Effector CD4-positive, alpha-beta T cell (primary cell): ENCODE data around the gene OR51F1. TPM values are rescaled to one million over a fixed set of nuclear protein-coding genes. Genes with fewer than 3 reads are reported as not detected.
"Not testable (repeated sequence)": the region's sequence is repeated elsewhere in the genome, so short reads cannot be mapped to it uniquely, and the experiment has no call there.

Source experiments
- DNase-seq: peaks from one replicate; pipeline ENCODE4 v3.0.0-alpha.2; 2020
- total RNA-seq: gene quantifications from one replicate; lab custom pipeline; 2026; lab: John Stamatoyannopoulos, UW

The OR51F1 gene
- not detected for total RNA-seq

GRCh38 chr11:4769838-4770237, at the start of gene OR51F1:
Gene OR51F1 (minus strand): TSS chr11:4769938. CDS start chr11:4769938, 0 bp downstream.
- DNase-seq: no peak

- DNase-seq: no peak
These were observed 39.5 kb upstream of the OR51F1 start for GRCh38 chr11:4809246-4809645.

GRCh38 chr11:4808476-4808875, 38.7 kb upstream of the OR51F1 start:
- no peak for DNase-seq

GRCh38 chr11:4804280-4804679, 34.5 kb upstream of the OR51F1 start, which contains the start of gene OR52R1:
Gene OR52R1 (minus strand): TSS chr11:4804380. CDS start chr11:4804380, 0 bp downstream.
- no peak for DNase-seq

- DNase-seq: not testable (repeated sequence)
These were observed 31.6 kb upstream of the OR51F1 start for GRCh38 chr11:4801316-4801715.

GRCh38 chr11:4798427-4799183, 28.9 kb upstream of the OR51F1 start:
- no peak for DNase-seq

GRCh38 chr11:4797206-4797605, 27.5 kb upstream of the OR51F1 start:
- no peak for DNase-seq

GRCh38 chr11:4782454-4782853, 12.7 kb upstream of the OR51F1 start:
- DNase-seq: no peak

GRCh38 chr11:4768094-4768493, 1.6 kb downstream of the OR51F1 start:
- no peak for DNase-seq

GRCh38 chr11:4766420-4767043, 3.2 kb downstream of the OR51F1 start:
- no peak for DNase-seq

- DNase-seq: no peak
These were observed 6.6 kb downstream of the OR51F1 start for GRCh38 chr11:4763096-4763495.

GRCh38 chr11:4751201-4751600, 18.5 kb downstream of the OR51F1 start:
- DNase-seq: no peak

GRCh38 chr11:4748438-4748837, 21.3 kb downstream of the OR51F1 start:
- DNase-seq: no peak

GRCh38 chr11:4740735-4741134, 29.0 kb downstream of the OR51F1 start:
- DNase-seq: no peak

- DNase-seq: no peak
These were observed 42.6 kb downstream of the OR51F1 start for GRCh38 chr11:4727171-4727570.

GRCh38 chr11:4722616-4723534, 46.9 kb downstream of the OR51F1 start:
- DNase-seq: not testable (repeated sequence)
